ENCODE data around the gene NLRP2B. TPM values are rescaled to one million over a fixed set of nuclear protein-coding genes. Genes with fewer than 3 reads are reported as not detected.

NLRP2B gene
- total RNA-seq, 4 donors from 2014 or later = 0.26 TPM; not detected in 3

GRCh38 chrX:57652705-57653104 is 27.4 kb downstream of the NLRP2B start:
- intact Hi-C loops (cut with DNase I) = no loop called here
- H3K4me1 ChIP-seq = no peaks in the 10 kb centered on the region
- peaks cover 0 to 12% (median 2%) of the 10 kb centered on the region in 4 donors for H3K9me3 ChIP-seq
- WGBS = 48% methylated on average over 1 of the region's 1 CpG
- H3K36me3 ChIP-seq = no peaks in the 10 kb centered on the region
- TF ChIP-seq EP300 (IDR thresholded peaks at IDR 0.05) = no peak
- TF ChIP-seq CTCF (IDR thresholded peaks at IDR 0.05) = no peak
- H3K4me3 ChIP-seq = no peak overlapping the region
- no peaks in the 10 kb centered on the region for H3K27me3 ChIP-seq
- H3K27ac ChIP-seq (replicated peaks in 1 of 4) = no peak overlapping the region
- no peak for DNase-seq (ENCODE audit: extremely low spot score)

- Histone ChIP-seq H3K36me3 (no peaks in the 10 kb centered on the region), H3K27me3 (no peaks in the 10 kb centered on the region), H3K4me1 (no peaks in the 10 kb centered on the region), H3K4me3 (no peak overlapping the region), H3K9me3 (peaks cover 0 to 12% (median 2%) of the 10 kb centered on the region in 4 donors), H3K27ac (replicated peaks in 1 of 4) (no peak overlapping the region)
- WGBS = 53% methylated on average over 4 of the region's 4 CpGs
- DNase-seq (ENCODE audit: extremely low spot score) = no peak
- no peak for TF ChIP-seq CTCF (IDR thresholded peaks at IDR 0.05)
- no peak for TF ChIP-seq POLR2A (IDR thresholded peaks at IDR 0.05; ENCODE audit: low read depth)
- TF ChIP-seq EP300 (IDR thresholded peaks at IDR 0.05) = no peak
- no peak for TF ChIP-seq POLR2AphosphoS5 (IDR thresholded peaks at IDR 0.05)
- intact Hi-C loops (cut with DNase I) = no loop called here
These were observed 28.7 kb downstream of the NLRP2B start for GRCh38 chrX:57651169-57651919.

GRCh38 chrX:57647020-57647419 is 33.0 kb downstream of the NLRP2B start:
- TF ChIP-seq POLR2AphosphoS5 (IDR thresholded peaks at IDR 0.05) = no peak
- no peak for TF ChIP-seq POLR2A (IDR thresholded peaks at IDR 0.05; ENCODE audit: low read depth)
- TF ChIP-seq CTCF (IDR thresholded peaks at IDR 0.05) = no peak
- no peak for TF ChIP-seq EP300 (IDR thresholded peaks at IDR 0.05)
- no peaks in the 10 kb centered on the region for H3K36me3 ChIP-seq
- no peak overlapping the region for H3K27ac ChIP-seq (replicated peaks in 1 of 4)
- DNase-seq (ENCODE audit: extremely low spot score) = no peak
- no peaks in the 10 kb centered on the region for H3K4me1 ChIP-seq
- no peak overlapping the region for H3K4me3 ChIP-seq
- no peaks in the 10 kb centered on the region for H3K9me3 ChIP-seq
- intact Hi-C loops (cut with DNase I) = no loop called here
- H3K27me3 ChIP-seq = no peaks in the 10 kb centered on the region

- no peaks in the 10 kb centered on the region for H3K36me3 ChIP-seq
- WGBS = 58% methylated on average over 1 of the region's 1 CpG
- intact Hi-C loops (cut with DNase I) = no loop called here
- no peak overlapping the region for H3K27ac ChIP-seq (replicated peaks in 1 of 4)
- H3K4me3 ChIP-seq = no peak overlapping the region
- H3K9me3 ChIP-seq = peaks cover 0 to 8% (median 0%) of the 10 kb centered on the region in 4 donors
- no peak for DNase-seq (ENCODE audit: extremely low spot score)
- no peaks in the 10 kb centered on the region for H3K27me3 ChIP-seq
- H3K4me1 ChIP-seq = no peaks in the 10 kb centered on the region
- TF ChIP-seq POLR2A (IDR thresholded peaks at IDR 0.05; ENCODE audit: low read depth) (no peak), POLR2AphosphoS5 (IDR thresholded peaks at IDR 0.05) (no peak), EP300 (IDR thresholded peaks at IDR 0.05) (no peak), CTCF (IDR thresholded peaks at IDR 0.05) (no peak)
These were observed 36.4 kb downstream of the NLRP2B start for GRCh38 chrX:57643698-57644097.

- H3K27ac ChIP-seq (replicated peaks in 1 of 4) = no peak overlapping the region
- 51% methylated on average over 2 of the region's 2 CpGs for WGBS
- DNase-seq (ENCODE audit: extremely low spot score) = no peak
- no peaks in the 10 kb centered on the region for H3K27me3 ChIP-seq
- intact Hi-C loops (cut with DNase I) = no loop called here
- H3K9me3 ChIP-seq = peaks cover 0 to 11% (median 4%) of the 10 kb centered on the region in 4 donors
- H3K4me1 ChIP-seq = no peaks in the 10 kb centered on the region
- no peak overlapping the region for H3K4me3 ChIP-seq
- TF ChIP-seq EP300 (IDR thresholded peaks at IDR 0.05) (no peak), POLR2AphosphoS5 (IDR thresholded peaks at IDR 0.05) (no peak), CTCF (IDR thresholded peaks at IDR 0.05) (no peak), POLR2A (IDR thresholded peaks at IDR 0.05; ENCODE audit: low read depth) (no peak)
- H3K36me3 ChIP-seq = no peaks in the 10 kb centered on the region
These were observed 38.7 kb downstream of the NLRP2B start for GRCh38 chrX:57641338-57641737.
